MM.1S (cell line): ENCODE data around the gene PRKAR1B.

Experiments
- DNase-seq: peaks from one replicate; pipeline ENCODE4 v3.0.0-alpha.2; 2015
- H2AFZ ChIP-seq: fragments of 300-600 bp; sonication (generic); 2 replicates; pipeline ENCODE4 v1.6.0; 2016; ENCODE audit warnings: antibody characterized with exemption, low read length
- H3F3A ChIP-seq: fragments of 300-600 bp; sonication (generic); 2 replicates; pipeline ENCODE4 v1.6.1; 2016; ENCODE audit warnings: mild to moderate bottlenecking, antibody characterized with exemption, low read length, moderate library complexity, mixed read lengths; ENCODE audit not compliant: insufficient read depth
- H3K27ac ChIP-seq: fragments of 300-600 bp; sonication (generic); 2 replicates; pipeline ENCODE4 v1.5.1; 2016; ENCODE audit warnings: mild to moderate bottlenecking, low read length
- H3K27me3 ChIP-seq: fragments of 300-600 bp; sonication (generic); replicated peaks from 2 replicates; pipeline ENCODE4 v1.6.0; 2016; ENCODE audit warnings: low read length; ENCODE audit not compliant: insufficient read depth
- H3K36me3 ChIP-seq: fragments of 300-600 bp; sonication (generic); replicated peaks from 2 replicates; pipeline ENCODE4 v1.6.1; 2016; ENCODE audit warnings: mild to moderate bottlenecking, low read length, mixed read lengths; ENCODE audit not compliant: insufficient read depth
- H3K4me1 ChIP-seq: fragments of 300-600 bp; sonication (generic); 2 replicates; pipeline ENCODE4 v1.6.1; 2016; ENCODE audit warnings: low read length, mixed read lengths
- H3K4me2 ChIP-seq: fragments of 300-600 bp; sonication (generic); 2 replicates; pipeline ENCODE4 v1.6.0; 2016; ENCODE audit warnings: low read depth, low read length
- H3K4me3 ChIP-seq: fragments of 300-600 bp; sonication (generic); 2 replicates; pipeline ENCODE4 v1.5.1; 2016; ENCODE audit warnings: low read length, mixed read lengths
- H3K79me2 ChIP-seq: fragments of 300-600 bp; sonication (generic); 2 replicates; pipeline ENCODE4 v1.6.1; 2016; ENCODE audit warnings: mixed run types, low read length, mixed read lengths
- H3K9ac ChIP-seq: fragments of 300-600 bp; sonication (generic); 2 replicates; pipeline ENCODE4 v1.6.1; 2016; ENCODE audit warnings: low read length, mixed read lengths
- H3K9me2 ChIP-seq: fragments of 300-600 bp; sonication (generic); replicated peaks from 2 replicates; pipeline ENCODE4 v1.6.1; 2016; ENCODE audit warnings: mild to moderate bottlenecking, low read length, mixed read lengths; ENCODE audit not compliant: insufficient read depth
- H3K9me3 ChIP-seq: fragments of 300-600 bp; sonication (generic); replicated peaks from 2 replicates; pipeline ENCODE4 v1.6.1; 2016; ENCODE audit warnings: mild to moderate bottlenecking, low read length, mixed read lengths; ENCODE audit not compliant: insufficient read depth
- H4K20me1 ChIP-seq: fragments of 300-600 bp; sonication (generic); 2 replicates; pipeline ENCODE4 v1.6.1; 2016; ENCODE audit warnings: mild to moderate bottlenecking, low read length, moderate library complexity, mixed read lengths; ENCODE audit not compliant: insufficient read depth
- EZH2 ChIP-seq: fragments of 300-600 bp; sonication (generic); optimal IDR thresholded peaks from 2 replicates; pipeline ENCODE3; 2017; ENCODE audit warnings: low read depth, mild to moderate bottlenecking, antibody characterized with exemption, low read length, mixed read lengths
- EZH2phosphoT487 ChIP-seq: fragments of 300-600 bp; sonication (generic); IDR thresholded peaks from 2 replicates; pipeline ENCODE4 v1.6.1; 2018; ENCODE audit warnings: antibody characterized with exemption, low read length
- TF ChIP-seq, protein P1 (sequence below): fragments of 300-600 bp; sonication (generic); IDR thresholded peaks from 2 replicates; pipeline ENCODE4 v1.5.1; 2016; ENCODE audit warnings: antibody characterized with exemption, low read length, mixed read lengths

PRKAR1B gene

GRCh38 chr7:761631-762030 lies 34.5 kb upstream of the PRKAR1B start:
- no peak for TF ChIP-seq EZH2
- TF ChIP-seq EZH2phosphoT487, result no peak
- TF ChIP-seq, protein P1, sequence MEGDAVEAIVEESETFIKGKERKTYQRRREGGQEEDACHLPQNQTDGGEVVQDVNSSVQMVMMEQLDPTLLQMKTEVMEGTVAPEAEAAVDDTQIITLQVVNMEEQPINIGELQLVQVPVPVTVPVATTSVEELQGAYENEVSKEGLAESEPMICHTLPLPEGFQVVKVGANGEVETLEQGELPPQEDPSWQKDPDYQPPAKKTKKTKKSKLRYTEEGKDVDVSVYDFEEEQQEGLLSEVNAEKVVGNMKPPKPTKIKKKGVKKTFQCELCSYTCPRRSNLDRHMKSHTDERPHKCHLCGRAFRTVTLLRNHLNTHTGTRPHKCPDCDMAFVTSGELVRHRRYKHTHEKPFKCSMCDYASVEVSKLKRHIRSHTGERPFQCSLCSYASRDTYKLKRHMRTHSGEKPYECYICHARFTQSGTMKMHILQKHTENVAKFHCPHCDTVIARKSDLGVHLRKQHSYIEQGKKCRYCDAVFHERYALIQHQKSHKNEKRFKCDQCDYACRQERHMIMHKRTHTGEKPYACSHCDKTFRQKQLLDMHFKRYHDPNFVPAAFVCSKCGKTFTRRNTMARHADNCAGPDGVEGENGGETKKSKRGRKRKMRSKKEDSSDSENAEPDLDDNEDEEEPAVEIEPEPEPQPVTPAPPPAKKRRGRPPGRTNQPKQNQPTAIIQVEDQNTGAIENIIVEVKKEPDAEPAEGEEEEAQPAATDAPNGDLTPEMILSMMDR, result no peak
- H3K36me3 ChIP-seq, result peaks cover 5% of the 10 kb centered on the region; the same call in 1 of the 2 replicates
- no peak overlapping the region for H3K27ac ChIP-seq

GRCh38 chr7:761101-761500 lies 34.0 kb upstream of the PRKAR1B start:
- Histone ChIP-seq H3K4me3 (no peak overlapping the region), H3K27me3 (no peaks in the 10 kb centered on the region), H3K27ac (no peak overlapping the region), H3F3A (no peaks in the 10 kb centered on the region), H3K9me3 (no peaks in the 10 kb centered on the region), H3K4me2 (no peak overlapping the region), H4K20me1 (no peaks in the 10 kb centered on the region), H3K9ac (no peak overlapping the region), H3K79me2 (no peaks in the 10 kb centered on the region), H3K4me1 (no peaks in the 10 kb centered on the region), H3K9me2 (no peaks in the 10 kb centered on the region), H3K36me3 (peaks cover 5% of the 10 kb centered on the region; the same call in 1 of the 2 replicates), H2AFZ (no peak overlapping the region)
- DNase-seq, result no peak
- TF ChIP-seq, protein P1, result no peak
- TF ChIP-seq EZH2phosphoT487 (no peak), EZH2 (no peak)

More at GRCh38 chr7:761631-762030, 34.5 kb upstream of the PRKAR1B start:
- Histone ChIP-seq H4K20me1 (no peaks in the 10 kb centered on the region), H3K9me2 (no peaks in the 10 kb centered on the region), H3K79me2 (no peaks in the 10 kb centered on the region), H3K9ac (no peak overlapping the region), H3K4me1 (no peaks in the 10 kb centered on the region), H3F3A (no peaks in the 10 kb centered on the region), H3K9me3 (no peaks in the 10 kb centered on the region), H3K4me2 (no peak overlapping the region), H2AFZ (no peak overlapping the region), H3K4me3 (no peak overlapping the region), H3K27me3 (no peaks in the 10 kb centered on the region)
- no peak for DNase-seq

- no peak overlapping the region for H3K4me3 ChIP-seq
- no peak overlapping the region for H3K9ac ChIP-seq
- TF ChIP-seq EZH2 (no peak), EZH2phosphoT487 (no peak)
- TF ChIP-seq, protein P1, result no peak
- H3K36me3 ChIP-seq, result peaks cover 10% of the 10 kb centered on the region
- no peak overlapping the region for H3K4me2 ChIP-seq
- H4K20me1 ChIP-seq, result no peaks in the 10 kb centered on the region
- no peak for DNase-seq
- no peaks in the 10 kb centered on the region for H3F3A ChIP-seq
- H3K27me3 ChIP-seq, result no peaks in the 10 kb centered on the region
- no peaks in the 10 kb centered on the region for H3K9me2 ChIP-seq
- no peak overlapping the region for H3K27ac ChIP-seq
- H3K9me3 ChIP-seq, result no peaks in the 10 kb centered on the region
- no peaks in the 10 kb centered on the region for H3K79me2 ChIP-seq
- H3K4me1 ChIP-seq, result no peaks in the 10 kb centered on the region
- H2AFZ ChIP-seq, result no peak overlapping the region
Observed at GRCh38 chr7:760006-760405, 32.9 kb upstream of the PRKAR1B start.
